Small intestine (tissue), 7 donors: ENCODE results near the gene TSPAN11. TPM values are rescaled to one million over a fixed set of nuclear protein-coding genes. Genes with fewer than 3 reads are reported as not detected.

Source experiments
- DNase-seq, 2 donors: peaks; one replicate each; pipeline versions ENCODE4 v3.0.0 to v3.0.0-alpha.2; 2013
- FAIRE-seq: peaks from 2 replicates; lab custom pipeline; 2012; peaks lifted over from hg19 to GRCh38; lab: Jason Lieb, UNC
- H3K27ac ChIP-seq, 3 donors: one replicate each; pipeline ENCODE4 v1.5.1; 2013; ENCODE audit warnings: low read length in 2 of 3, mild to moderate bottlenecking in 2 of 3, control low read depth in 1 of 3, inconsistent platforms in 1 of 3, low read depth in 1 of 3, moderate library complexity in 1 of 3
- H3K27me3 ChIP-seq, 3 donors: one replicate each; pipeline ENCODE4 v1.6.1; 2013; ENCODE audit warnings: low read length in 3 of 3, inconsistent platforms in 1 of 3; ENCODE audit not compliant: control insufficient read depth in 3 of 3, insufficient read depth in 3 of 3
- H3K36me3 ChIP-seq, 3 donors: one replicate each; pipeline ENCODE4 v1.6.1; 2013; ENCODE audit warnings: low read length in 3 of 3, inconsistent platforms in 1 of 3, low read depth in 1 of 3, mild to moderate bottlenecking in 1 of 3, moderate library complexity in 1 of 3; ENCODE audit not compliant: control insufficient read depth in 3 of 3, insufficient read depth in 2 of 3
- H3K4me1 ChIP-seq, 3 donors: one replicate each; pipeline ENCODE4 v1.6.1; 2013; ENCODE audit warnings: low read length in 2 of 3, inconsistent platforms in 1 of 3, low read depth in 1 of 3, mild to moderate bottlenecking in 1 of 3, moderate library complexity in 1 of 3; ENCODE audit not compliant: control insufficient read depth in 3 of 3, insufficient read depth in 2 of 3
- H3K4me3 ChIP-seq, 3 donors: one replicate each; pipeline ENCODE4 v1.5.1; 2013; ENCODE audit warnings: low read length in 3 of 3, control low read depth in 1 of 3, inconsistent platforms in 1 of 3, low read depth in 1 of 3, mild to moderate bottlenecking in 1 of 3, moderate library complexity in 1 of 3
- H3K9me3 ChIP-seq, 2 donors: one replicate each; pipeline ENCODE4 v1.6.1; 2013; ENCODE audit warnings: low read depth in 1 of 2, low read length in 1 of 2; ENCODE audit not compliant: control insufficient read depth in 2 of 2, insufficient read depth in 1 of 2
- WGBS, 3 donors: extraction: QIAGEN DNeasy Blood & Tissue Kit; methylation state at CpG; one replicate each; pipeline ENCODE4 v1.1.7; 2013; 5-methylcytosine and 5-hydroxymethylcytosine counted together
- polyA plus RNA-seq, 4 donors: library from polyadenylated mRNA; stranded (reverse) in 3 of 4; unstranded in 1 of 4; fragments of 200-250 nt in 3 of 4; fragments of 120-200 nt in 1 of 4; gene quantifications; one replicate each; pipeline versions ENCODE4 v1.2.1 to v1.2.3, GENCODE V29; 2013
- donor health status: healthy with polysubstance abuse.
- donor health status: control.
- donor health status: control.
- donor health status: Bipolar disorder and iron deficiency.
- donor health status: healthy.

Gene TSPAN11
- polyA plus RNA-seq, 4 donors = 0.54 to 3.9 (median 3.9) TPM; not detected in 1

DNA sequence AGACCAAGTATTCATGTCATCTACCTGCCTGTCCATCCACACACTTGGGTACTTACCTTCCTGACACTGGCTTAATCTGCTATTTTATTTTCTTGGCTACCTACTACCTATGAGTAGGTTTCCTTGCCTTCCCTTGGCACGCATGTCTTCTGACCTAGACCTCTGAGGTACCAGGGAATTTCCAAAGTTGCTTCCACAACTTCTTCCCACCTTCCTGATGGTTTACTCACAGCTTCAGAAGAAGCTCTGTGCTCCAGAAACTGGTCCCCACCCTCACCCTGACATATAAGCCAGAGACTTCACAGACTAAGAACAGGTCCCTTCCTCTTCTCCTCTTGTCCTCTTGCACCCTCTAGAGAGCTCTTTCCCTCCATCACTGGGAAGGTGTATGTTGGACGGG lies 111.4 kb downstream of the TSPAN11 start:
- DNase-seq (no peak), FAIRE-seq (no peak)
- H3K4me3 ChIP-seq = no peak overlapping the region
- WGBS, 3 donors = 88 to 91% (median 90%) methylated on average over 2 of the region's 2 CpGs
- no peaks in the 10 kb centered on the region for H3K9me3 ChIP-seq
- no peaks in the 10 kb centered on the region for H3K36me3 ChIP-seq
- no peak overlapping the region for H3K27ac ChIP-seq
- no peaks in the 10 kb centered on the region for H3K27me3 ChIP-seq
- no peaks in the 10 kb centered on the region for H3K4me1 ChIP-seq

DNA sequence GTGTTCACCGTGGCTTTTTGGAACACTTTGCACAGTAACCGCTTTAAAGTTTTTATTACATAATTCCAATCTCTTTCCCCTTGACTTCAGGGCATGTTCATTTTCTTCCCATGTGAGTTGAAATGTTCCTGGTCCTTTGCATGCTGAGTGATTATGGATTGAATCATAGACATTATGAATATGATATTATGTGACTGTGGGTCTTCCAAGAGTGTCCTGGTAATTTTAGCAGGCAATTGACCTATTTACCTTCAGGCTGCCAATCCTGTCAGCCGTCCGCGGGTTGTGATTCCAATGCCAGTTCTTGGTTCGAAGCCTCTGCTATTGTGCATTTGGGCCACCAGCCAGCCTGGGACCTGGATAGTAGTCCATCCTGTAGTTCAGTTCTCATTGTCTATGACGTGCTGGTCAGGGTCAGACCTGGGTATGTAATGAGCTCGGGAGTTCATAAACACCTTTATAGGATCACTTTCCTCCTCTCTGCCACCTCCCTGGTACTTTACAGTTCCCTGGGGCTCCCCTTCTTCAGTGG lies 114.6 kb downstream of the TSPAN11 start:
- Histone ChIP-seq H3K27ac (no peak overlapping the region), H3K27me3 (no peaks in the 10 kb centered on the region), H3K36me3 (no peaks in the 10 kb centered on the region), H3K4me1 (no peaks in the 10 kb centered on the region), H3K4me3 (no peak overlapping the region), H3K9me3 (no peaks in the 10 kb centered on the region)
- FAIRE-seq = no peak
- 91 to 93% (median 92%) methylated on average over 8 of the region's 8 CpGs for WGBS, 3 donors
- DNase-seq = no peak

Other genes starting within 250 kb of the TSPAN11 start
- 10 to 100 TPM; 13.5 to 39.6 (median 18.2) TPM for gene IPO8, start 230.9 kb upstream of the TSPAN11 start, polyA plus RNA-seq
- 10 to 100 TPM in 1 of 4 donors, 1 to 10 TPM in 3; 6.0 to 18.8 (median 8.8) TPM for gene CAPRIN2, start 171.8 kb upstream of the TSPAN11 start, polyA plus RNA-seq
- 10 to 100 TPM in 3 of 4 donors, 1 to 10 TPM in 1; 7.3 to 25.7 (median 17.5) TPM for gene DDX11, start 147.1 kb downstream of the TSPAN11 start, polyA plus RNA-seq